ENCODE results near the gene OTUD7B.

Gene OTUD7B

GRCh38 chr1:149926296-149926695 lies 84.2 kb downstream of the OTUD7B start:
- no peak for TF ChIP-seq CTCF (IDR thresholded peaks at IDR 0.05; ENCODE audit: insufficient read depth, low read length, poor library complexity, severe bottlenecking)
- Histone ChIP-seq H3K4me3 (replicated peaks; ENCODE audit: low read depth, low read length) (peak overlapping the region; percentile 95), H3K27me3 (replicated peaks; ENCODE audit: control insufficient read depth, insufficient read depth, low read length) (no peaks in the 10 kb centered on the region), H3K36me3 (ENCODE audit: control insufficient read depth, insufficient read depth, low read length) (peaks cover 21% of the 10 kb centered on the region)
- no peak for DNase-seq (ENCODE audit: extremely low read depth, insufficient read length)

GRCh38 chr1:149925751-149926150 lies 84.8 kb downstream of the OTUD7B start:
- Histone ChIP-seq H3K27me3 (replicated peaks; ENCODE audit: control insufficient read depth, insufficient read depth, low read length) (no peaks in the 10 kb centered on the region), H3K36me3 (ENCODE audit: control insufficient read depth, insufficient read depth, low read length) (peaks cover 21% of the 10 kb centered on the region), H3K4me3 (replicated peaks; ENCODE audit: low read depth, low read length) (no peak overlapping the region)
- no peak for TF ChIP-seq CTCF (IDR thresholded peaks at IDR 0.05; ENCODE audit: insufficient read depth, low read length, poor library complexity, severe bottlenecking)
- DNase-seq (ENCODE audit: extremely low read depth, insufficient read length), result no peak

GRCh38 chr1:149925345-149925744 lies 85.2 kb downstream of the OTUD7B start:
- Histone ChIP-seq H3K36me3 (ENCODE audit: control insufficient read depth, insufficient read depth, low read length) (peaks cover 21% of the 10 kb centered on the region), H3K4me3 (replicated peaks; ENCODE audit: low read depth, low read length) (no peak overlapping the region), H3K27me3 (replicated peaks; ENCODE audit: control insufficient read depth, insufficient read depth, low read length) (no peaks in the 10 kb centered on the region)
- no peak for DNase-seq (ENCODE audit: extremely low read depth, insufficient read length)
- no peak for TF ChIP-seq CTCF (IDR thresholded peaks at IDR 0.05; ENCODE audit: insufficient read depth, low read length, poor library complexity, severe bottlenecking)

- no peak for DNase-seq (ENCODE audit: extremely low read depth, insufficient read length)
- no peaks in the 10 kb centered on the region for H3K27me3 ChIP-seq (replicated peaks; ENCODE audit: control insufficient read depth, insufficient read depth, low read length)
- peaks cover 21% of the 10 kb centered on the region for H3K36me3 ChIP-seq (ENCODE audit: control insufficient read depth, insufficient read depth, low read length)
- H3K4me3 ChIP-seq (replicated peaks; ENCODE audit: low read depth, low read length), result no peak overlapping the region
- no peak for TF ChIP-seq CTCF (IDR thresholded peaks at IDR 0.05; ENCODE audit: insufficient read depth, low read length, poor library complexity, severe bottlenecking)
Observed at GRCh38 chr1:149923626-149924025, 86.9 kb downstream of the OTUD7B start.

GRCh38 chr1:149917571-149918144 lies 92.9 kb downstream of the OTUD7B start, which contains the start of gene SV2A:
SV2A (minus strand) TSS chr1:149917844; CDS start chr1:149913840, 4,004 bp downstream.
- DNase-seq (ENCODE audit: extremely low read depth, insufficient read length), result peak; percentile 42
- Histone ChIP-seq H3K27me3 (replicated peaks; ENCODE audit: control insufficient read depth, insufficient read depth, low read length) (no peaks in the 10 kb centered on the region), H3K4me3 (replicated peaks; ENCODE audit: low read depth, low read length) (peak within 1 kb of the TSS; percentile 42), H3K36me3 (ENCODE audit: control insufficient read depth, insufficient read depth, low read length) (no peaks in the 10 kb centered on the region; the same call in 1 of the 2 replicates)
- TF ChIP-seq CTCF (IDR thresholded peaks at IDR 0.05; ENCODE audit: insufficient read depth, low read length, poor library complexity, severe bottlenecking), result no peak

GRCh38 chr1:149916898-149917252 lies 93.7 kb downstream of the OTUD7B start:
- Histone ChIP-seq H3K27me3 (replicated peaks; ENCODE audit: control insufficient read depth, insufficient read depth, low read length) (no peaks in the 10 kb centered on the region), H3K4me3 (replicated peaks; ENCODE audit: low read depth, low read length) (no peak overlapping the region; the same call in 1 of the 2 replicates), H3K36me3 (ENCODE audit: control insufficient read depth, insufficient read depth, low read length) (no peaks in the 10 kb centered on the region; the same call in 1 of the 2 replicates)
- DNase-seq (ENCODE audit: extremely low read depth, insufficient read length), result no peak
- TF ChIP-seq CTCF (IDR thresholded peaks at IDR 0.05; ENCODE audit: insufficient read depth, low read length, poor library complexity, severe bottlenecking), result no peak

Data from GM06990 (cell line).